HG02610 (cell line): Measurements from ENCODE around the gene GNS.
"Not testable (repeated sequence)": the region's sequence is repeated elsewhere in the genome, so short reads cannot be mapped to it uniquely, and the experiment has no call there.

Experiments
- ATAC-seq: cut with Tn5 transposase; IDR thresholded peaks from one replicate; pipeline ENCODE4 v1.9.1; 2021; ENCODE audit warnings: mild to moderate bottlenecking, moderate library complexity; ENCODE audit not compliant: unreplicated experiment

Gene GNS

DNA sequence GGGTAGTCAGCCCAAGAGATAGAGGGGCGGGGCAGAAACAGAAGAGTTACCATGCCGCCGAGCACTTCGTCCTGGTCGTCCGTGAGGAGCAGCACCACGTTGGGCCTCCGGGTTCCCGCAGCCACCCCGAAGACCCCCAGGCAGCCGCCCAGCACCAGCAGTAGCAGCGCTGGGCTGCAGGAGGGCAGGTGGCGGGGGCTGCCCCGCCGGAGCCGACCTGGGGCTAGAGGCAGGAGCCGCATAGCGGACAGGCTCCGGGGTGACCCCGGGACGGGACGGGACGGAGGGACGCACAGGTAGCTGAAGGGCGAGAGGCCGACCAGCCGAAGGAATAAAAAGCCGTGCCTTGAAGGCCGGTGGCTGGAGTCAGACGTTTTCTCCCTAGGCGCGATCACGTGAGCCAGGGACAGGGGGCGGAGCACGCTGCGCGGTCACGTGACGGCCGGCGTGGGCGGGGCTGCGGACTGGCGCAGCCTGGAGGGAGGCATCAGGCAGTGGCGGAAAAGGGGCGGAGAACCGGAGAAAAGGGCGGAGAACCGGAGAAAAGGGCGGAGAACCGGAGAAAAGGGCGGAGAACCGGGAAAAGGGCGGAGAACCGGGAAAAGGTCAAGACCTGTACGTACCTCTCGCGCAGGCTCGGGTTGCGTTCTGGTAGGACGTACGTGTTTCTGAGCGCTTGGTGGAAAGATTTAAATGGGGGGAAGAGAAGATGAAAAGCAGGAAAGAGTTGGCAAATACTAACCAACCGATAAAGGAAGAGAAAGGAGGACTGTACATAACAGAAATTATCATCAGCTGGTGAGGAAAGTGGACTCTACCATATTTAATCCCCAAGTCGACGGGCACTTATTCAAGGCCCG, at the start of gene GNS:
Gene GNS (minus strand): TSS at position 372 of the 860 bp plus-strand sequence. CDS start 130 bp downstream, at position 242.
- peak; percentile 78 for ATAC-seq

- no peak for ATAC-seq
Observed at GRCh38 chr12:64808110-64808509, 48.9 kb upstream of the GNS start.

- no peak for ATAC-seq
Observed at GRCh38 chr12:64806593-64807460, 47.6 kb upstream of the GNS start.

GRCh38 chr12:64806173-64806572, 47.0 kb upstream of the GNS start:
- ATAC-seq, result no peak

- ATAC-seq, result not testable (repeated sequence)
Observed at GRCh38 chr12:64802180-64802775, 43.1 kb upstream of the GNS start.

DNA sequence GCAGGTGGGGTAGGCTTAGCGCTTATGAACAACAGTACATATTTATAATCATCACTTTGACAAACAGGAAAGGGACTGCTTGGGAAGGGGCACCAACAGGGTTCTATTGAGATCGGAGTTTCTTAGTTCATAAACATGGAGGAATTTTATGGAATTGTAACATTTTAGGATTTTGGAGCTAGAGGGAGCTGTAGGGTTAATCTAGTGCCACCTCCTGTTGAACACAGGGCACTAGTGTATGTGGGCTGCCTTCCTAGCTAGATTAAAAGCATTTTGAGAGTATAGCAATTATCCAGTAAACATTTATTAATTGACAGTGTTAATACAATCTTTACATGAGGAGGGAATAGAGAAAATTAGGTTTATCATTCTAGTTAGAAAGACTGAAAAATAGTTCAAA, 42.2 kb upstream of the GNS start:
- no peak for ATAC-seq

DNA sequence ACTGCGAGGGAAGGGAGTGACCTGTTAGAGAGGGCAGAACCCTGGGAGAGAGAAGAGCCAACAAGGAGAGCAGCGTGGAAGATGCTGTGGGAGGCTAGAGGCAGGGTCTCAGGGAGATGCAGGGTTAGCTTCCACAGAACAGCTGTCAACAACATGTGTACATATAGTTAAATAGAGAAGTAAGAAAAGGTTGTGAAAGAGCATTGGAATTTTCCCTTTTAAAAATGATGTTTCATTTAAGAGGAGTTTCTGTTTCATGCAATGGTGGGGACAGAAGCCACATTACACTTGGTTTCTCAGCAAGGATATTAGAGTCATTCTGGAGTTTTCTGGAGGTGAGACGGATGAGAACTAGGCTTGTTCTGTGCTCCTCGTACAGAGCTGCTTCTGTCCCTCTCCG, 41.4 kb upstream of the GNS start:
- peak; percentile 65 for ATAC-seq

GRCh38 chr12:64798165-64798564, 39.0 kb upstream of the GNS start:
- no peak for ATAC-seq

GRCh38 chr12:64797156-64797555, 38.0 kb upstream of the GNS start:
- no peak for ATAC-seq

- ATAC-seq, result peak; percentile 73
Observed at GRCh38 chr12:64796205-64796845, 37.1 kb upstream of the GNS start.

DNA sequence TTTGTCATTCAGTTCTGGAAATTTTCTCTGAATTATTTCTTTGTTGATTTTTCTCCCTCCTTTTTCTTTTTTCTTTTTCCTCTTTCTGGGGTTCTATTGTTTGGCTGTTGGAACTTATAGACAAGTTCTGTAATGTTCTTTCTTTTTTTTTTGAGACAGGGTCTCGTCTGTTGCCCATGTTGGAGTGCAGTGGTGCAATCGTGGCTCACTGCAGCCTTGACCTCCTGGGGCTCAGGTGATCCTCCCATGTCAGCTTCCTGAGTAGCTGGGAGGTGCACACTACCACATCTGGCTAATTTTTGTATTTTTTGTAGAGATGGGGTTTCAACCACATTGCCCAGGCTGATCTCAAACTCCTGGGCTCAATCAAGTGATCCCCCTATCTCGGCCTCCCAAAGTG, 35.1 kb upstream of the GNS start:
- no peak for ATAC-seq

- ATAC-seq, result no peak
Observed at GRCh38 chr12:64793610-64794009, 34.4 kb upstream of the GNS start.

- ATAC-seq, result no peak
Observed at GRCh38 chr12:64792128-64792527, 32.9 kb upstream of the GNS start.

GRCh38 chr12:64791036-64791435, 31.8 kb upstream of the GNS start:
- no peak for ATAC-seq

- no peak for ATAC-seq
Observed at GRCh38 chr12:64790166-64790565, 31.0 kb upstream of the GNS start.

GRCh38 chr12:64785838-64786237, 26.6 kb upstream of the GNS start:
- no peak for ATAC-seq

DNA sequence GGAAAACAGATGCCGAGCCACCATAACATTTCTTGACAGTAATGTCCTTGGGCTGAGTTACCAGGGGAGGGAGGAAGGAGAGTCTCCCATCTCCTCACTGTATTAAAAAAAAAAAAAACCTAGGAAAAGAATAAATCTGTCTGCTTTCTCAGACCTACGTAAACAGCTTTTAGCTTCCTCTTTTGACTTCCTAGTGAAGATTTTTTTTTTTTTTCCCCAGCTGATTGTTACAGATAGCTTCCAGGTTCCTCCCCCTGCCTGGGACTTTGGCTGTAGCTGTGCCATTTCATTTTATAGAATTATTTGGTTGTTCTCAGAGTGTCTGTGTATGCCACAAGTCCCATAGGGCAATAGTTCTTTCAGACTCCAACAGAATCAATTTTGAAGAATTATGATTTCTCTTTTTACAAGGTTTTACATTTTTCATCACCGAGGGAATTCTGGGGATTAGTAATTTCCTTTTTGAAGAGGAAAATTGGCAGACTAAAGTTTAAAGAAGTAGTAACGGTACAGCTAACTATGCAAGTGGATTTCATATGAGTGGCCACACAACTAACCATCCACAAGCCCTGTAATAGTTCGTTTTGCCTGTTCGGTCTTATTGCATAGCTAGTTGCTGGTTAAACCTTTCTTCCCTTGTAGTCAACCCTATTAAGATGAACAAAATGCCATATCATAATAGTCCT, 23.1 kb upstream of the GNS start:
- ATAC-seq, result no peak

DNA sequence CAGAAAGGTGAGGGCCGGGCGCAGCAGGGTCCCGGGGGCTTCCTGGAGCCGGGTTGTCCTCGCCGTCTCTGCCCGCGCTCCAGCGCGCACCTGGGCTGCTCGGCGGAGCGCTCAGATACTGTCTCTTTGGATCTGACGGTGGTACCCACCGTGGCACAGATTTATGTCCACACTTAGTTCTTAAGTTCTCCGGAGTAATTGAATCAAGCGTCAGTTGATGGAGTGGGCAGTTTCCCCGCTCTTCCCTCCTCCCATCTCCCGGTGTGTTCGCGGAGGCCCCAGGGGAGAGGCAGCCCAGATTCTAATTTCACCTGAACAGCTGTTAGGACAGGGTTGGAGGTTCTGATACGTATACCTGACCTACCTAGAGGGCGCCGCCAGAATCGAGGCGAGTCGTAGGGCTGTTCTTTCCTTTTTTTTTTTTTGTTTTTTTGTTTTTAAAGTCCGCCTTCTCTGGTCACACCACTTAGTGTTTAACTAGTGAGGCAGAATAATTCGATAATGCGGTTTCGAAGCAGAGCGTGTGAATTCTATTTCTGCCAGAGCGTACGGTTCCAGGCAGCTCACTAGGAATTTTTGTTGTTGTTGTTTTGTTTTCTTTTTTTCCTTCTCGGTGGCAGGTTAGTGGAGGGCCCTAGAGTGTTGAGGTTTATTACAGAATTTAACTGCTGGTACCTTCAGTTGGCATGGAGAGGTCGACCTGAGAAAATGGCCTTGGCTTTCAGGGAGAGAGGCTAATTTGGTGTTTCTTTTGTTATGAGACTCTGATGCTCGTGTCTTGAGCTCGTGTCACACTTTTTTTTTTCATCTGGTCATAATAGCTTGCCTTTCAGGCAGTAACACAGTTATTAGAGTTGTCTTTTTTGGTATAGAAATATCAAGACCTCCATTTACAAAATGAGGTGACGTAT, 22.3 kb upstream of the GNS start:
- no peak for ATAC-seq

GRCh38 chr12:64780531-64781279, 21.5 kb upstream of the GNS start:
- no peak for ATAC-seq
